Bronchial epithelial cell (primary cell): ENCODE data around the gene COQ8A. TPM values are rescaled to one million over a fixed set of nuclear protein-coding genes. Genes with fewer than 3 reads are reported as not detected.

Experiments
- DNase-seq: peaks from one replicate; pipeline ENCODE4 v3.0.0-alpha.2; 2010; ENCODE audit warnings: low read depth
- FAIRE-seq: peaks from 2 replicates; lab custom pipeline; 2011; peaks lifted over from hg19 to GRCh38; lab: Jason Lieb, UNC
- H3K27me3 ChIP-seq: 2 replicates; pipeline ENCODE4 v1.5.1; 2011; ENCODE audit warnings: low read length; ENCODE audit not compliant: control insufficient read depth, insufficient read depth
- H3K36me3 ChIP-seq: 2 replicates; pipeline ENCODE4 v1.5.1; 2011; ENCODE audit warnings: low read length; ENCODE audit not compliant: control insufficient read depth, insufficient read depth
- H3K4me3 ChIP-seq: 2 replicates; pipeline ENCODE4 v1.5.1; 2011; ENCODE audit warnings: mild to moderate bottlenecking, low read depth, low read length, control low read depth
- total RNA-seq: library from RNA; depleted of rRNA; stranded (reverse); fragments of >200 nt; gene quantifications from 2 replicates; pipeline ENCODE4 v1.2.1, GENCODE V29; 2014
- TF ChIP-seq, protein P1 (sequence below): IDR thresholded peaks from 2 replicates; pipeline ENCODE4 v1.5.1; 2011; ENCODE audit warnings: mild to moderate bottlenecking, moderate library complexity, low read length, control low read depth, inconsistent platforms; ENCODE audit not compliant: insufficient read depth, severe bottlenecking

COQ8A gene
- total RNA-seq, 1 donor from 2014 or later: 6.1 TPM

DNA sequence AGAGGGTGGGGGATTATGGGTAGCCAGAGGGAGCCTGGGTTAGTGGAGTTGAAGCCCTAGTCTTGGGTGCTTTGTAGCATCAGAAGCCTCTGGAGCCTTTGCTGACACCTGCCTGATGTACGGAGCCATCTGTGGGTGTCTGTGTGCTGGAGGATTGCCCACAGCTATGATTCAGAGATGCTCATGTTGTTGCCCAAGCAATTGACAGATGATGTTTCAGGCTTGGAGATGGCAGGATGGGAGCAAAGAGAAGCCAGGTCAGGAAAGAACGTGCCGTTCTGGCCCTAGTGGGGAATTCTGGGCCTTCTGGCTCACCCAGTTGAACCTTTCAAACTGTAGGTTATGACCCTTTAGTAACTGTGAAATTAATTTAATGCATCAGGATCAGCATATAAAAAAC, 27.6 kb downstream of the COQ8A start:
- Histone ChIP-seq H3K36me3 (no peaks in the 10 kb centered on the region), H3K27me3 (no peaks in the 10 kb centered on the region), H3K4me3 (no peak overlapping the region)
- DNase-seq: peak; percentile 76
- FAIRE-seq: no peak
- TF ChIP-seq, protein P1, sequence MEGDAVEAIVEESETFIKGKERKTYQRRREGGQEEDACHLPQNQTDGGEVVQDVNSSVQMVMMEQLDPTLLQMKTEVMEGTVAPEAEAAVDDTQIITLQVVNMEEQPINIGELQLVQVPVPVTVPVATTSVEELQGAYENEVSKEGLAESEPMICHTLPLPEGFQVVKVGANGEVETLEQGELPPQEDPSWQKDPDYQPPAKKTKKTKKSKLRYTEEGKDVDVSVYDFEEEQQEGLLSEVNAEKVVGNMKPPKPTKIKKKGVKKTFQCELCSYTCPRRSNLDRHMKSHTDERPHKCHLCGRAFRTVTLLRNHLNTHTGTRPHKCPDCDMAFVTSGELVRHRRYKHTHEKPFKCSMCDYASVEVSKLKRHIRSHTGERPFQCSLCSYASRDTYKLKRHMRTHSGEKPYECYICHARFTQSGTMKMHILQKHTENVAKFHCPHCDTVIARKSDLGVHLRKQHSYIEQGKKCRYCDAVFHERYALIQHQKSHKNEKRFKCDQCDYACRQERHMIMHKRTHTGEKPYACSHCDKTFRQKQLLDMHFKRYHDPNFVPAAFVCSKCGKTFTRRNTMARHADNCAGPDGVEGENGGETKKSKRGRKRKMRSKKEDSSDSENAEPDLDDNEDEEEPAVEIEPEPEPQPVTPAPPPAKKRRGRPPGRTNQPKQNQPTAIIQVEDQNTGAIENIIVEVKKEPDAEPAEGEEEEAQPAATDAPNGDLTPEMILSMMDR: no peak

DNA sequence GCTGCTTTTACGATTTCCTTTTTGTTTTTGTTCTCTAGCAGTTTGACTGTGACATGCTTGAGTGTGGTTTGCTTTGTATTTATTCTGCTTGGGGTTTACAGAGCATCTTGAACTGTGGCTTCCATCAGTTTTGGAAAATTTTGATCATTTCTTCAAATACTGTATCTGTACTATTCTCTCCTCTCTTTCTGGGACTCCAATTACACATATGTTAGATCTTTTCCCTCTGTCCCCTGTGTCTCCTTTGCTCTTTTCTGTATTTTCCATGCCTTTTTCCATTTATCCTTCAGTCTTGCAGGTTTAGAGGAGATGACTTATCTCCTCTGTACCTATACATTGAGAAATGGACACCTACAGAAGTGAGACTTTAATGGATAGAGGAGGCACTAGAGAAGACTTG, 31.7 kb downstream of the COQ8A start:
- Histone ChIP-seq H3K27me3 (no peaks in the 10 kb centered on the region), H3K36me3 (no peaks in the 10 kb centered on the region), H3K4me3 (no peak overlapping the region)
- no peak for FAIRE-seq
- DNase-seq: no peak
- TF ChIP-seq, protein P1: no peak

DNA sequence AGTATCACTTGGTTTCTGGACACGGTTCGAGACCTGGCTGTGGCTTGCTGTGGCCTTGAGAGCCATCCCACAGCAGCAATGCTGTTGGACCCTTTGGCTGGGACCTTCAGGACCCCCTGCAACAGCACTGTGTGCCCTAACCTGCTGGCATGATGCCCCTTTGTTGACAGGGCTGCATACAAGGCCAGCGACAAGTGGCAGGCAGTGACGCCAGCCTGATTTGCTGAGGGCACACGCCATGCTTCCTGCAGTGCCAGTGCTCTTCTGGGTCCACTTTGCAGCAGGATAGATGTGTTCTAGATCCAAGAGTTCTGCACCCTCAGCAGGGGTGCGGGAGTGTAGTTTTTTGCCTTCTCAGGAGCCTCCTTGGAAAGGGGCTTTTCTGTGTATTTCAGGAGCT, 32.8 kb downstream of the COQ8A start:
- no peaks in the 10 kb centered on the region for H3K36me3 ChIP-seq
- TF ChIP-seq, protein P1: no peak
- no peak for FAIRE-seq
- no peak for DNase-seq
- no peak overlapping the region for H3K4me3 ChIP-seq
- no peaks in the 10 kb centered on the region for H3K27me3 ChIP-seq

DNA sequence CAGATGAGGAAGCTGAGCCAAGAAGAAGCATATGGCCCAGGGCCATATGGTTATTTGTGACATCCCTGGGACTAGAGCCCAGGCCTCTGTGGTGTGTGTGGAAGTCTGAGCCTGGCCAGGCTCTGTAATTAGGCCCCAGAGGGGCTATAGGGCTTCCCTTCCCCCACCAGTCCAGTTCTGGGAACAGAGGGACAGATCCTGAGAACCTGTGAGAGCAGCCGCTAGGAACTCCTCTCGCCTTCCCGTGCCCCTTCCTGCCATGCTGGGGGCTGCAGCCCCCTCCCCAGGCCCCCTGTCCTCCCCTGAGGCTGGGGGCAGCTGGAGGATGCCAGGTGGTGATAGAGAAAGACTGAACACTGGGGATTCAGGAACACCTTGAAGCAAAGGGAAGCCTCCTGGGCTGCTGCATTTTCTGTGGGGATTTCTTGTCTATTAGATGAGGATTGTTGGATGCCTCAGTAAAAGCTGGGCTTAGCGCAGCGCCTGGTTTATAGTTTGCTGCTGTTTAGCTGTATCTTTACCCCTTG, 33.3 kb downstream of the COQ8A start:
- no peak overlapping the region for H3K4me3 ChIP-seq
- no peak for FAIRE-seq

DNA sequence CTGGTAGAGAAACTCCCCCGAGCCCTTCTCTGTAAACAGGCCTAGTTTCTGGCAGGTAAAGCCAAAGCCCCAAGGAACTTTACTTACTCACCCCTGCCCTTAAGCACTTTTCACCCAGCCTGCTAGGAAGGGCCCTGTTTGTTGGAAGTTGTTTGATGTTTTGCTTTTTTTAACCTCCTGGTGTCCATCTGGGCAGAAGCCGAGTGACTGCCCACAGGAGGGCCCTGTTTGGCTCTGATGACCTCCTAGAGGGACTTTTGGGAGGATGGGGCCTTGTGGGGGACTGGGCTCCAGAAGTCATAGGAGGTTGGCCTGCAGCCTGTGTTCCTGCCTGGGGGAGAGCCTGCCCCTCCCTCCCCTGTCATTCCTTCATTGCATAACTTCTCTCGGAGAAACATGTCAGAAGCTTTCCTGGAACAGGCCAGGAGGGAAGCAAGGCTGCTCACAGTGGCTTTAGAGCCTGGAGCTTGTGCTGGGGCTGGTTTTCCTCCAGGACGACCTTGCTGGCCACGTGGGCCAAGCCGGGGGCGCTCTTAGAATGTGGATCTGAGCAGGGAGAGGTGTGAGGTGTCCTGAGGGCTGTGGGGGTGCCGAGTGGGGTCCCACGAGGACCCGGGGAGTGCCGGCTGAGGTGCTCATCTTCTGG, 33.9 kb downstream of the COQ8A start:
- TF ChIP-seq, protein P1: no peak
- no peaks in the 10 kb centered on the region for H3K36me3 ChIP-seq
- no peaks in the 10 kb centered on the region for H3K27me3 ChIP-seq
- FAIRE-seq (no peak), DNase-seq (peak; percentile 27)
- H3K4me3 ChIP-seq: no peak overlapping the region

More for the DNA sequence above, 33.3 kb downstream of the COQ8A start:
- no peak for DNase-seq
- H3K36me3 ChIP-seq: no peaks in the 10 kb centered on the region
- TF ChIP-seq, protein P1: no peak
- no peaks in the 10 kb centered on the region for H3K27me3 ChIP-seq
